CD4-positive, alpha-beta T cell treated with Interleukin-17A for 4 hours (primary cell): ENCODE results near the gene CACNA1C.
"Not testable (repeated sequence)": the region's sequence is repeated elsewhere in the genome, so short reads cannot be mapped to it uniquely, and the experiment has no call there.

Experiments
- DNase-seq: peaks from one replicate; pipeline ENCODE4 v3.0.0-alpha.2; 2020; ENCODE audit warnings: mixed read lengths

Gene CACNA1C

GRCh38 chr12:2466211-2466610, 413.4 kb downstream of the CACNA1C start:
- DNase-seq = no peak

GRCh38 chr12:2467447-2468195, 414.8 kb downstream of the CACNA1C start:
- DNase-seq = no peak

- DNase-seq = no peak
Observed at GRCh38 chr12:2475984-2476383, 423.2 kb downstream of the CACNA1C start.

GRCh38 chr12:2477009-2477766, 424.4 kb downstream of the CACNA1C start:
- no peak for DNase-seq

- DNase-seq = no peak
Observed at GRCh38 chr12:2479851-2480535, 427.2 kb downstream of the CACNA1C start.

DNA sequence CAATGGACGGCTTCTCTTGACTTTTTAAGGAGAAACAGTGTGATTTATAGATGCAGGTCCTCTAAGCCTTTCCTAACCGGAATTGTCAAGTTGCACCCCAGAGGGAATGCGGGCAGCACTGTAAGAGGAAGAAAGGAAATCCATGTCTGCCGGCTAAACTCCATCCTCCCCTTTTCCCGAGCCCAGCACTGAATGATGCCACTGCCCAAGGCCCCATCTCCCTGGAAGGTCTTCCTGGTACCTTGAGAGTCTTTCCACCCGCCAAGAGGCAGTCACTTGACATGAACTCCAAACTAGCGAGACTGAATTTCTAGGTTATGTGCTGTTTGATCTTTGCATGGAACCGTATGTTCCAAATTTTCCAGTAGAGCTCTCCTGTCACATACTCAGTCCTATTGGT, 428.6 kb downstream of the CACNA1C start:
- no peak for DNase-seq

GRCh38 chr12:2481951-2482350, 429.2 kb downstream of the CACNA1C start:
- no peak for DNase-seq

DNA sequence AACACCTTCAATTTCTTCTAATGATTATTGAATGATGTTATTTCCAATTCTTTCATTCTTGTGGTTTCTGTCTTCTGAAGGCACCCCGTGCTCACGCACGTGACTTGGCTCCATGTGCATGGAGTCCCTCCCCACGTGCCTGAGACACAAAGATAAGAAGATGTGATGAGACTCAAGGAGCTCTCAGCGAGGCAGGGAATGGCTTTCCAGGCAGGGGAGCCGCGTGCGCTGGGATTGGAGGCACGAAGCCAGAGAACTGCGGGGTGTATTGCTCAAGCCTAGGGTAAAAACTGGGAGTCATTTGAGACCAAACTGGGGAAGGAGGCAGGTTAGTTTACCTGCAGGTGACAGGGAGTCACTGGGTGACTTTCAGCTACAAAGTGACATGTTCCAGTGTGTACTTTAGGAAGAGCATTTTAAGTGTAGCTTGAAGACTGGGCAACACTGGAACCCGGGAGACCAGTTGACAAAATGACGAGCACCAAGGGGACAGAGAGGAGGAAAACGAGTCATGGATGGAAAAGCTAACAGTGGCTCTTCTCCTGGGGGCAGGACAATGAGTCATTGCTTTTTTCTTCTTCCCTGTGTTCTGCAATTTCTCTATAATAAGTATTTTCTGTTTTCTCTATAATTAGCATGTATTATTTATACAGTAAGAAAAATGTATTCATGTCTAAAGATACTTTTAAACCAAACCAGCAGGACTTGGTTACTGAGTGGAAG, 430.3 kb downstream of the CACNA1C start:
- DNase-seq = no peak

- DNase-seq = no peak
Observed at GRCh38 chr12:2483713-2484112, 430.9 kb downstream of the CACNA1C start.

DNA sequence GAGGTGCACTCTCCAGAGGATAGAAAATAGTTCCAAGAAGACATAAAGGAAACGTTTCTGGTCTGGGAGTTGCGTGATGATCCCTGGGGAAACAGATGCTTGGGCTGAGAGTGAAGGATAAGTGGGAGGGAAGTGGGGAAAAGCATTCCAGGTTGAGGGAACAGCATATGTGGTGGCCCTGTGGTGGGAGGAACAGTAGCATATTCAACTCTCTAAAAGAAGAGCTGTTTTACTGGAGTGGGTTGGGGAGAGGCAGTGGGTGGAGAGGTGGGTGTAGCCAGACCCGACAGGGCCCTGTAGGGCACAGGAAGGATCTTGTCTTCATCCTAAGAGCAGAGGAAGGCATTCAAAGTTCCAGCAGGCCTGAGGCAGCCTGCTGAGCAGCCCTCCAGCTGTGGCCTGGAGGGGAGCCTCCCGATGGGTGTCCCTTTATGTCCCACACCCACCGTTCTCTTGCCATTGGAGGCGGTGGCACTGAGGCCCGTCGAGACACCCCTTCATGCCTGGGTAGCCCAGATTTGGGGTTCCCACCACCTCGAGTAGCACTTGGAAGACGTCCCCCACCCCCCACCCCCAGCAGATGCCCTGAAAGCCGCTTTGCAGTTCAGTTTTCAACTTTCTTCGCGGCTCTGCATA, 431.5 kb downstream of the CACNA1C start:
- DNase-seq = no peak

DNA sequence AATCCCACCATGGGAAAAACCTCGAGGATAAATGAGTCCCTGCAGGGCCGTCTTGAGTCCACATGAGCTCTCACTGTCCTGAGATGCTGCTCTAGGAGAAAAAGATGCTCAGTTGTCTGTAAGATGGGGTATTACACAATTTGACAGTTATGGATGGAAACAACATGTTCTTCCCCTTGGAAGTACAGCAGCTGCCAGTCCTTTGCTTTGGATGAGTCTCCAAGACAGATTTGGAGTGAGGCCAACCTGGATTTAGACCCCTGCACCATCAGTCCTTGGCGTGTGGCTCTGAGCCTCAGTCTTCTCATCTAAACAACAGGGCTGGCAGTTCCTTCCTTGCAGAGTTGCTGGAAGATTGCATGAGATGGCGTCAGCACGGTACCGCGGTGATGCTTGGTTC, 432.9 kb downstream of the CACNA1C start:
- DNase-seq = no peak

GRCh38 chr12:2486796-2487195, 434.0 kb downstream of the CACNA1C start:
- no peak for DNase-seq

GRCh38 chr12:2487278-2487677, 434.5 kb downstream of the CACNA1C start:
- no peak for DNase-seq

- no peak for DNase-seq
Observed at GRCh38 chr12:2488131-2488530, 435.3 kb downstream of the CACNA1C start.

GRCh38 chr12:2488596-2488995, 435.8 kb downstream of the CACNA1C start:
- no peak for DNase-seq

DNA sequence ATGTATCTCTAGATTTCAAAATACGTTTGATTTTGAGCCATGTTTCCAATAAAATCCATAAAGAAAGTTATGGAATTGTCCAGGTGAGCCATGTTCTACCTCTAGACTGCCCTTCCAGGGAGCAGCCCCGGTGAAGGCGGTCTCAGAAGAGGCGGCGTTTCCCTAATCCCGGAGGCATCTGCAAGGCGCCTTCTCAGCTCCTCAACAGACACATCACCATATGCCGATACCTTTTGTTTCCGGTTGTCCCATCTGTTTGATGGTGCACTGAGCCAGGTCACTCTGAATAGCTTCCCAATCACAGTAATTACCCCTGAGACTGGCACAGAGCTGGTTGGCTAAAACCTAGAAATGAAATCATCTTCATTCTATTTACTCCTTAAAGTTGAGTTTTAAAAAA, 436.5 kb downstream of the CACNA1C start:
- DNase-seq = no peak

- no peak for DNase-seq
Observed at GRCh38 chr12:2490831-2491230, 438.0 kb downstream of the CACNA1C start.

GRCh38 chr12:2491349-2491748, 438.6 kb downstream of the CACNA1C start:
- DNase-seq = not testable (repeated sequence)

GRCh38 chr12:2492236-2492635, 439.4 kb downstream of the CACNA1C start:
- no peak for DNase-seq

DNA sequence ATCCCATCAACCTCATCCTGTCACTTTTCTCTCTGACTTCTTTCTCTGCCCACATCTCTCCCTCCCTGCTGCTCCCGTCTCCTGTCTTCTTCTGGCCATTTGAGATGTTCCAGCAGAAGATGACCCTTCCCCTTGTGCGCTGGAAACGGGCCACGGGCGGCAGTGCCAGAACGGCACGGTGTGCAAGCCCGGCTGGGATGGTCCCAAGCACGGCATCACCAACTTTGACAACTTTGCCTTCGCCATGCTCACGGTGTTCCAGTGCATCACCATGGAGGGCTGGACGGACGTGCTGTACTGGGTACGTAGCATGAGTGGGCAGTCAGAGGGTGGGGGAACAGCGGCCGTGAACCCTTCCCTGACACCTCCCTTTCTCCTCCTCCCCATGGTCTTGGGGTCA, 440.3 kb downstream of the CACNA1C start:
- no peak for DNase-seq

- no peak for DNase-seq
Observed at GRCh38 chr12:2494486-2495192, 441.9 kb downstream of the CACNA1C start.
